Vagina (tissue), 2 donors: ENCODE results near the gene FGFR2.

Experiments
- CTCF ChIP-seq, 3 experiments: fragments of 450-650 bp in 2 of 3; fragments of 200-600 bp in 1 of 3; sonication (generic) in 1 of 3; IDR thresholded peaks; one replicate each; pipeline ENCODE4 v1.5.1; 2017 to 2019; ENCODE audit warnings: antibody characterized with exemption in 3 of 3, mild to moderate bottlenecking in 2 of 3, moderate library complexity in 2 of 3
- POLR2A ChIP-seq, 2 donors: fragments of 450-650 bp; IDR thresholded peaks; one replicate each; pipeline ENCODE4 v1.6.1; 2017; ENCODE audit warnings: antibody characterized with exemption in 2 of 2, mild to moderate bottlenecking in 2 of 2, moderate library complexity in 2 of 2
- POLR2AphosphoS5 ChIP-seq, 2 donors: sonication (generic); formaldehyde crosslinking; IDR thresholded peaks; one replicate each; pipeline ENCODE4 v1.9.0; 2017; ENCODE audit warnings: antibody characterized with exemption in 2 of 2, mild to moderate bottlenecking in 2 of 2, low read depth in 1 of 2; ENCODE audit not compliant: insufficient read depth in 1 of 2

- TF ChIP-seq CTCF (IDR thresholded peaks at IDR 0.05): no peak
- no peak for TF ChIP-seq POLR2AphosphoS5 (IDR thresholded peaks at IDR 0.05; ENCODE audit: insufficient read depth in 1 of 2, low read depth in 1 of 2)
- TF ChIP-seq POLR2A (IDR thresholded peaks at IDR 0.05): no peak
These were observed 15.2 kb upstream of the FGFR2 start for GRCh38 chr10:121613456-121613855.
